Ishikawa (cell line): Measurements from ENCODE around the gene ZNF184.

Source experiments
- CEBPB ChIP-seq: IDR thresholded peaks from 2 replicates; pipeline ENCODE4 v1.6.1; 2012
- CREB1 ChIP-seq: IDR thresholded peaks from 2 replicates; pipeline ENCODE4 v1.6.1; 2012; ENCODE audit warnings: low read depth
- EGR1 ChIP-seq: IDR thresholded peaks from 2 replicates; pipeline ENCODE4 v1.6.1; 2012
- EP300 ChIP-seq: IDR thresholded peaks from 2 replicates; pipeline ENCODE4 v1.6.1; 2012; ENCODE audit warnings: borderline replicate concordance
- FOXM1 ChIP-seq: IDR thresholded peaks from 2 replicates; pipeline ENCODE4 v1.6.1; 2012; ENCODE audit warnings: low read depth, borderline replicate concordance
- NFIC ChIP-seq: IDR thresholded peaks from 2 replicates; pipeline ENCODE4 v1.6.1; 2012
- RAD21 ChIP-seq: IDR thresholded peaks from 2 replicates; pipeline ENCODE4 v1.6.1; 2012; ENCODE audit warnings: low read depth
- TAF1 ChIP-seq: IDR thresholded peaks from 2 replicates; pipeline ENCODE4 v1.6.1; 2012; ENCODE audit warnings: low read depth, mild to moderate bottlenecking
- TCF12 ChIP-seq: IDR thresholded peaks from 2 replicates; pipeline ENCODE4 v1.6.1; 2012; ENCODE audit warnings: low read depth
- TEAD4 ChIP-seq: IDR thresholded peaks from 2 replicates; pipeline ENCODE4 v1.6.1; 2012
- YY1 ChIP-seq: IDR thresholded peaks from 2 replicates; pipeline ENCODE4 v1.6.1; 2012; ENCODE audit warnings: low read depth
- ZBTB7A ChIP-seq: IDR thresholded peaks from 2 replicates; pipeline ENCODE4 v1.6.1; 2012; ENCODE audit warnings: low read depth
- TF ChIP-seq, protein P1 (sequence below): IDR thresholded peaks from 2 replicates; pipeline ENCODE4 v1.6.1; 2012; ENCODE audit warnings: low read depth, mild to moderate bottlenecking
- TF ChIP-seq, protein P2 (sequence below): IDR thresholded peaks from 2 replicates; pipeline ENCODE4 v1.6.1; 2012
- TF ChIP-seq, protein P3 (sequence below): IDR thresholded peaks from 2 replicates; pipeline ENCODE4 v1.6.1; 2012

Gene ZNF184

DNA sequence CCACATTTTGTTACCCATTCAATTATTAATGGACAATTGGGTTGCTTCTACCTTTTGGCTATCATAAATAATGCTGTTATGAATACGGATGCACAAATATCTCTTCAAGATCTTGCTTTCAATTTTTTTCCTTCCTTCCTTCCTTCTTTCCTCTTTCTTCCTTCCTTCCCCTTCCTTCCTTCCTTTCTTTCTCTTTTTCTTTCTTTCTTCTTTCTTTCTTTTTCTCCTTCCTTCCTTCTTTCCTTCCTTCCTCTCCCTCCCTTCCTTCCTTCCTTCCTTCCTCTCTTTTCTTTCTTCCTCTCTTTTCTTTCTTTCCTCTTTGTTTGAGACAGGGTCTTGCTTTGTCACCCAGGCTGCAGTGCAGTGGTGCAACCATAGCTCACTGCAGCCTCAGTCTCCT is 39.2 kb downstream of the ZNF184 start:
- TF ChIP-seq CEBPB (no peak), EGR1 (no peak), NFIC (no peak), TCF12 (no peak), FOXM1 (no peak), RAD21 (no peak), CREB1 (no peak), ZBTB7A (no peak), EP300 (no peak), YY1 (no peak), TEAD4 (no peak), TAF1 (no peak)
- TF ChIP-seq, protein P1, sequence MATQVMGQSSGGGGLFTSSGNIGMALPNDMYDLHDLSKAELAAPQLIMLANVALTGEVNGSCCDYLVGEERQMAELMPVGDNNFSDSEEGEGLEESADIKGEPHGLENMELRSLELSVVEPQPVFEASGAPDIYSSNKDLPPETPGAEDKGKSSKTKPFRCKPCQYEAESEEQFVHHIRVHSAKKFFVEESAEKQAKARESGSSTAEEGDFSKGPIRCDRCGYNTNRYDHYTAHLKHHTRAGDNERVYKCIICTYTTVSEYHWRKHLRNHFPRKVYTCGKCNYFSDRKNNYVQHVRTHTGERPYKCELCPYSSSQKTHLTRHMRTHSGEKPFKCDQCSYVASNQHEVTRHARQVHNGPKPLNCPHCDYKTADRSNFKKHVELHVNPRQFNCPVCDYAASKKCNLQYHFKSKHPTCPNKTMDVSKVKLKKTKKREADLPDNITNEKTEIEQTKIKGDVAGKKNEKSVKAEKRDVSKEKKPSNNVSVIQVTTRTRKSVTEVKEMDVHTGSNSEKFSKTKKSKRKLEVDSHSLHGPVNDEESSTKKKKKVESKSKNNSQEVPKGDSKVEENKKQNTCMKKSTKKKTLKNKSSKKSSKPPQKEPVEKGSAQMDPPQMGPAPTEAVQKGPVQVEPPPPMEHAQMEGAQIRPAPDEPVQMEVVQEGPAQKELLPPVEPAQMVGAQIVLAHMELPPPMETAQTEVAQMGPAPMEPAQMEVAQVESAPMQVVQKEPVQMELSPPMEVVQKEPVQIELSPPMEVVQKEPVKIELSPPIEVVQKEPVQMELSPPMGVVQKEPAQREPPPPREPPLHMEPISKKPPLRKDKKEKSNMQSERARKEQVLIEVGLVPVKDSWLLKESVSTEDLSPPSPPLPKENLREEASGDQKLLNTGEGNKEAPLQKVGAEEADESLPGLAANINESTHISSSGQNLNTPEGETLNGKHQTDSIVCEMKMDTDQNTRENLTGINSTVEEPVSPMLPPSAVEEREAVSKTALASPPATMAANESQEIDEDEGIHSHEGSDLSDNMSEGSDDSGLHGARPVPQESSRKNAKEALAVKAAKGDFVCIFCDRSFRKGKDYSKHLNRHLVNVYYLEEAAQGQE = no peak
- TF ChIP-seq, protein P2, sequence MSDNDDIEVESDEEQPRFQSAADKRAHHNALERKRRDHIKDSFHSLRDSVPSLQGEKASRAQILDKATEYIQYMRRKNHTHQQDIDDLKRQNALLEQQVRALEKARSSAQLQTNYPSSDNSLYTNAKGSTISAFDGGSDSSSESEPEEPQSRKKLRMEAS = no peak
- TF ChIP-seq, protein P3, sequence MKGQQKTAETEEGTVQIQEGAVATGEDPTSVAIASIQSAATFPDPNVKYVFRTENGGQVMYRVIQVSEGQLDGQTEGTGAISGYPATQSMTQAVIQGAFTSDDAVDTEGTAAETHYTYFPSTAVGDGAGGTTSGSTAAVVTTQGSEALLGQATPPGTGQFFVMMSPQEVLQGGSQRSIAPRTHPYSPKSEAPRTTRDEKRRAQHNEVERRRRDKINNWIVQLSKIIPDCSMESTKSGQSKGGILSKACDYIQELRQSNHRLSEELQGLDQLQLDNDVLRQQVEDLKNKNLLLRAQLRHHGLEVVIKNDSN = no peak

DNA sequence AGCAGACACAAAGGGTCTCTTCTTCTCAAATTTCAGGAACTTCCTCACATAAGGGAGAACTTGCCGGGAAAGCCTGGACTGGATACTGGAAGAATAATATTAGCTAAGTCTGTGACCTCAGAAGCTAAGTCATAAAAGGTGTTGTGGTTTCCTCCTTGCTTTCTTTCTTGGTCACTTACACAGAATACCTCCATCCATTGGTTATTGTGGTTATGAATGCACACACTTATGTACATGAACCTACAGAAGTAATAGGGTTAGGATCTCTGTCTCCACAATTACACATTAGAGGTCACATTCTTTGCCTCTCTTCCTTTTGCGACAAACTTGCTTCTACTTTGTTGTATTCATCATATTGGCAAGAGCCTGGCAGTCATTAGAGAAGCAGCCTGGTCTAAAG is 43.9 kb downstream of the ZNF184 start:
- TF ChIP-seq TAF1 = no peak
- TF ChIP-seq RAD21 = no peak
- no peak for TF ChIP-seq NFIC
- no peak for TF ChIP-seq CREB1
- no peak for TF ChIP-seq YY1
- no peak for TF ChIP-seq TEAD4
- TF ChIP-seq, protein P2 = no peak
- no peak for TF ChIP-seq TCF12
- no peak for TF ChIP-seq EGR1
- TF ChIP-seq CEBPB = no peak
- no peak for TF ChIP-seq FOXM1
- TF ChIP-seq EP300 = no peak
- TF ChIP-seq ZBTB7A = no peak
- TF ChIP-seq, protein P3 = no peak
- TF ChIP-seq, protein P1 = no peak

DNA sequence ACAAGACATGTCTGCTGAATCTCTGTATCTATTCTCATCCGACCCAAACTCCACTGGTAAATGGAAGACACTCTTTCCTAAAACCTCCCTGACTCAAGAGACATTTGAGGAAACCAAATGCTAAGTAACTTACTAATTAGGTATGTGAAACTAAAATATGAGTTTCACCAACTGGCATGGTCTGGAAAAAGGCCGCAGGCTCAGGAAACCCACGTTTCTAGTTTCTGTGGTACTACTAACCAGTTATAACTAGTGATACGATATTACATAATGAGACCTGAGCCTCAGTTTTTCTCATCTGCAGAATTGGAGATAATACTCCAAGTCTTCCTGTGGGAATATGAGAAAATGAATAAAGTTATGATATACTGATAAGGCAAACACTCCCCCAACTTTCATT is 44.4 kb downstream of the ZNF184 start:
- TF ChIP-seq CREB1 (no peak), TAF1 (no peak), EGR1 (no peak), EP300 (no peak), TEAD4 (no peak), RAD21 (no peak), FOXM1 (no peak), ZBTB7A (no peak)
- TF ChIP-seq, protein P1 = no peak
- TF ChIP-seq, protein P2 = no peak
- TF ChIP-seq, protein P3 = no peak

DNA sequence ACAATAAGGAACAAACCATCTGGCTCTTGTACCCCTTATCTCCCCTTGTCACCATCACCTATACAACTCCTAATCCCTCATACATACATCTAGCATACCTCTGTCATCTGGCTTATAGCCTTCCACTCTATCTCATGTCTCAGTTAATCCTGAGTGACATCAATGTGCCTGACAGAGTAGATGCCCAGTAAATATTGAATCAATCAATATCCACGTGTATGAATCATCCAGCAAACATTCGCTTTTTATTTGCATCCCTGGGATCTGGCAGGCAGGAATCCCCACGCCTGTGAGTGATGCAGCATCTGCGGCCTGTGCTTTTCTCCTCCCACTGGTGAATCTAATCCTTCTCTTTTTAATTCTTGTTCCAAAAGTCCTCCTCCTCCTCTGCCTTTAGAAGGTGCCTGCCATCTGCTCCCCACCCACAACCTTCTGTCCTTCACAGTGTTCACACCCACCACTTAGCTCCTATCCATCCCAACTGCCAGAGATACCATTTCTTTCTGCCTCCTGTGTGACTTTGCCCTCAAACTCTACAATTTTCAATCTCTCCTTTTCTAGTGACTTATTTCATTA is 46.8 kb downstream of the ZNF184 start:
- TF ChIP-seq, protein P3 = no peak
- TF ChIP-seq YY1 = no peak
- TF ChIP-seq, protein P2 = no peak
- no peak for TF ChIP-seq NFIC
- TF ChIP-seq CREB1 = no peak
- TF ChIP-seq, protein P1 = no peak
- no peak for TF ChIP-seq TEAD4
- no peak for TF ChIP-seq TAF1
- TF ChIP-seq CEBPB = no peak
- TF ChIP-seq EGR1 = no peak
- no peak for TF ChIP-seq RAD21
- TF ChIP-seq ZBTB7A = no peak
- no peak for TF ChIP-seq TCF12
- no peak for TF ChIP-seq EP300
- TF ChIP-seq FOXM1 = no peak
